GM18520 (cell line): ENCODE results near the gene EHMT1.
"Not testable (repeated sequence)": the region's sequence is repeated elsewhere in the genome, so short reads cannot be mapped to it uniquely, and the experiment has no call there.

ENCODE experiments used
- ATAC-seq: cut with Tn5 transposase; IDR thresholded peaks from one replicate; pipeline ENCODE4 v1.9.1; 2021; ENCODE audit not compliant: unreplicated experiment

The EHMT1 gene

GRCh38 chr9:137757613-137758029, 138.8 kb downstream of the EHMT1 start:
- no peak for ATAC-seq

GRCh38 chr9:137758067-137758466, 139.3 kb downstream of the EHMT1 start:
- ATAC-seq, result no peak

- no peak for ATAC-seq
These were observed 140.3 kb downstream of the EHMT1 start for GRCh38 chr9:137759117-137759516.

GRCh38 chr9:137759649-137760321, 141.0 kb downstream of the EHMT1 start:
- ATAC-seq, result no peak

- ATAC-seq, result no peak
These were observed 141.6 kb downstream of the EHMT1 start for GRCh38 chr9:137760426-137760825.

GRCh38 chr9:137761032-137761431, 142.2 kb downstream of the EHMT1 start:
- no peak for ATAC-seq

- ATAC-seq, result no peak
These were observed 143.0 kb downstream of the EHMT1 start for GRCh38 chr9:137761793-137762192.

- ATAC-seq, result peak; percentile 41
These were observed 143.7 kb downstream of the EHMT1 start for GRCh38 chr9:137762414-137763061.

GRCh38 chr9:137763271-137763955, 144.6 kb downstream of the EHMT1 start:
- ATAC-seq, result no peak

- no peak for ATAC-seq
These were observed 145.4 kb downstream of the EHMT1 start for GRCh38 chr9:137764171-137764671.

- ATAC-seq, result no peak
These were observed 146.2 kb downstream of the EHMT1 start for GRCh38 chr9:137764981-137765380.

- ATAC-seq, result no peak
These were observed 146.7 kb downstream of the EHMT1 start for GRCh38 chr9:137765536-137765935.

GRCh38 chr9:137771580-137771979, 152.8 kb downstream of the EHMT1 start:
- no peak for ATAC-seq

- no peak for ATAC-seq
These were observed 153.6 kb downstream of the EHMT1 start for GRCh38 chr9:137772281-137772873.

GRCh38 chr9:137774775-137775386, 156.1 kb downstream of the EHMT1 start:
- ATAC-seq, result no peak

- no peak for ATAC-seq
These were observed 157.6 kb downstream of the EHMT1 start for GRCh38 chr9:137776306-137776995.

GRCh38 chr9:137777761-137778160, 159.0 kb downstream of the EHMT1 start:
- ATAC-seq, result no peak

GRCh38 chr9:137778336-137778735, 159.5 kb downstream of the EHMT1 start:
- ATAC-seq, result no peak

GRCh38 chr9:137778914-137779313, 160.1 kb downstream of the EHMT1 start:
- ATAC-seq, result no peak

GRCh38 chr9:137780031-137780430, 161.2 kb downstream of the EHMT1 start:
- ATAC-seq, result not testable (repeated sequence)
